IMR-90 (cell line): ENCODE data around the gene LMO1. TPM values are rescaled to one million over a fixed set of nuclear protein-coding genes. Genes with fewer than 3 reads are reported as not detected.

ENCODE experiments used
- ATAC-seq: fragments of 200-7000 bp; cut with Tn5 transposase; 2 replicates; pipeline ENCODE4 v1.9.1; 2020; ENCODE audit warnings: low read depth, mild to moderate bottlenecking, moderate library complexity
- BruUV-seq: library from RNA; stranded (reverse); fragments of 400-500 nt; replicated peaks from 2 replicates; lab custom pipeline; 2021; lab: Mats Ljungman, UMichigan
- CTCF ChIA-PET: fragments of 300-600 bp; formaldehyde crosslinking; extraction: SDS; loops from one replicate; lab custom pipeline; 2021; ENCODE audit warnings: antibody characterized with exemption; lab: Yijun Ruan, JAX
- POLR2A ChIA-PET: fragments of 300-600 bp; sonication (Branson Sonifier 250); formaldehyde crosslinking; loops from one replicate; lab custom pipeline; 2022; ENCODE audit warnings: antibody characterized with exemption; ENCODE audit not compliant: unreplicated experiment; lab: Charles Lee
- DNase-seq: peaks from one replicate; pipeline ENCODE4 v3.0.0; 2013
- H2AFZ ChIP-seq: replicated peaks from 2 replicates; pipeline ENCODE3; 2013; ENCODE audit warnings: low read length, mild to moderate bottlenecking; ENCODE audit not compliant: poor library complexity
- H2AK5ac ChIP-seq: 2 replicates; pipeline ENCODE4 v1.6.1; 2013; ENCODE audit warnings: low read depth, low read length, inconsistent platforms
- H2AK9ac ChIP-seq: replicated peaks from 2 replicates; pipeline ENCODE3; 2013; ENCODE audit warnings: mild to moderate bottlenecking, low read depth, low read length, moderate library complexity; ENCODE audit not compliant: poor library complexity
- H2BK120ac ChIP-seq: 2 replicates; pipeline ENCODE4 v1.6.1; 2013; ENCODE audit warnings: low read depth, low read length, inconsistent platforms
- H2BK15ac ChIP-seq: 3 replicates; pipeline ENCODE4 v1.6.1; 2013; ENCODE audit warnings: low read depth, low read length, inconsistent platforms
- H2BK20ac ChIP-seq: 2 replicates; pipeline ENCODE4 v1.6.1; 2013; ENCODE audit warnings: low read depth, mild to moderate bottlenecking, inconsistent platforms, low read length, moderate library complexity
- H2BK5ac ChIP-seq: 2 replicates; pipeline ENCODE4 v1.6.1; 2013; ENCODE audit warnings: mild to moderate bottlenecking, low read depth, low read length, inconsistent platforms; ENCODE audit not compliant: poor library complexity, severe bottlenecking
- H3K14ac ChIP-seq: replicated peaks from 2 replicates; pipeline ENCODE4 v1.6.1; 2013; ENCODE audit warnings: low read depth, low read length, inconsistent platforms
- H3K18ac ChIP-seq: 2 replicates; pipeline ENCODE4 v1.6.1; 2013; ENCODE audit warnings: low read depth, low read length, control low read depth
- H3K23ac ChIP-seq: 2 replicates; pipeline ENCODE4 v1.6.1; 2013; ENCODE audit warnings: low read depth, low read length, inconsistent platforms
- H3K27ac ChIP-seq: 2 replicates; pipeline ENCODE4 v1.5.1; 2013; ENCODE audit warnings: mild to moderate bottlenecking, control low read depth, low read length; ENCODE audit not compliant: insufficient read depth
- H3K27me3 ChIP-seq: 2 replicates; pipeline ENCODE4 v1.6.1; 2013; ENCODE audit warnings: low read length; ENCODE audit not compliant: control insufficient read depth, insufficient read depth
- H3K36me3 ChIP-seq: 2 replicates; pipeline ENCODE4 v1.6.1; 2013; ENCODE audit warnings: low read length, mixed read lengths; ENCODE audit not compliant: control insufficient read depth, insufficient read depth
- H3K4ac ChIP-seq: 2 replicates; pipeline ENCODE4 v1.6.1; 2013; ENCODE audit warnings: low read depth, low read length, inconsistent platforms
- H3K4me1 ChIP-seq: 2 replicates; pipeline ENCODE4 v1.6.1; 2013; ENCODE audit warnings: low read length, mixed read lengths; ENCODE audit not compliant: control insufficient read depth, insufficient read depth
- H3K4me2 ChIP-seq: 2 replicates; pipeline ENCODE4 v1.6.1; 2013; ENCODE audit warnings: low read depth, mild to moderate bottlenecking, control low read depth, low read length, moderate library complexity
- H3K4me3 ChIP-seq: 2 replicates; pipeline ENCODE4 v1.5.1; 2013; ENCODE audit warnings: low read depth, mild to moderate bottlenecking, control low read depth, low read length, moderate library complexity; ENCODE audit not compliant: insufficient read depth
- H3K56ac ChIP-seq: 2 replicates; pipeline ENCODE4 v1.6.1; 2013; ENCODE audit warnings: low read length, inconsistent platforms; ENCODE audit not compliant: insufficient read depth; ENCODE audit errors: extremely low read depth
- H3K79me1 ChIP-seq, 2 experiments: 2 replicates each; pipeline ENCODE4 v1.6.1; 2013; ENCODE audit warnings: low read length in 2 of 2, inconsistent platforms in 1 of 2, low read depth in 1 of 2
- H3K9ac ChIP-seq: 2 replicates; pipeline ENCODE4 v1.6.1; 2013; ENCODE audit warnings: low read depth, low read length, control low read depth
- H3K9me1 ChIP-seq: 2 replicates; pipeline ENCODE4 v1.6.1; 2013; ENCODE audit warnings: low read length, inconsistent platforms; ENCODE audit not compliant: insufficient read depth
- H3K9me3 ChIP-seq: 2 replicates; pipeline ENCODE4 v1.6.1; 2013; ENCODE audit warnings: low read length; ENCODE audit not compliant: control insufficient read depth, insufficient read depth
- H4K20me1 ChIP-seq: 2 replicates; pipeline ENCODE4 v1.6.1; 2013; ENCODE audit warnings: low read length, inconsistent platforms; ENCODE audit not compliant: insufficient read depth
- H4K5ac ChIP-seq: 2 replicates; pipeline ENCODE4 v1.6.1; 2013; ENCODE audit warnings: mild to moderate bottlenecking, low read depth, low read length, control low read depth
- H4K8ac ChIP-seq, 2 experiments: 2 replicates each; pipeline ENCODE4 v1.6.1; 2013; ENCODE audit warnings: low read depth in 2 of 2, low read length in 2 of 2, control low read depth in 1 of 2, inconsistent platforms in 1 of 2
- H4K91ac ChIP-seq: 2 replicates; pipeline ENCODE4 v1.6.1; 2013; ENCODE audit warnings: low read depth, low read length, inconsistent platforms; ENCODE audit not compliant: insufficient read depth
- BHLHE40 ChIP-seq: fragments of 150-350 bp; IDR thresholded peaks from 2 replicates; pipeline ENCODE4 v1.6.1; 2016; ENCODE audit warnings: mild to moderate bottlenecking, low read depth, low read length
- CEBPB ChIP-seq: IDR thresholded peaks from 2 replicates; pipeline ENCODE4 v1.6.1; 2012; ENCODE audit warnings: low read depth, low read length, improper control_type of control experiment
- CHD1 ChIP-seq: IDR thresholded peaks from 2 replicates; pipeline ENCODE4 v1.6.1; 2012; ENCODE audit warnings: low read depth, low read length, improper control_type of control experiment
- MAFK ChIP-seq: IDR thresholded peaks from 2 replicates; pipeline ENCODE4 v1.6.1; 2012; ENCODE audit warnings: low read depth, low read length, improper control_type of control experiment
- MAZ ChIP-seq: IDR thresholded peaks from 2 replicates; pipeline ENCODE4 v1.6.1; 2012; ENCODE audit warnings: low read depth, mild to moderate bottlenecking, low read length, improper control_type of control experiment, moderate library complexity, borderline replicate concordance
- MXI1 ChIP-seq: IDR thresholded peaks from 2 replicates; pipeline ENCODE4 v1.6.1; 2012; ENCODE audit warnings: low read depth, mild to moderate bottlenecking, low read length, moderate library complexity, borderline replicate concordance
- RAD21 ChIP-seq: IDR thresholded peaks from 2 replicates; pipeline ENCODE4 v1.6.1; 2012; ENCODE audit warnings: low read length, improper control_type of control experiment
- SMC3 ChIP-seq: fragments of 150-350 bp; IDR thresholded peaks from 2 replicates; pipeline ENCODE4 v1.6.1; 2016; ENCODE audit warnings: low read depth, mild to moderate bottlenecking, antibody characterized with exemption, low read length, moderate library complexity
- WGBS, 2 experiments: methylation state at CpG; one replicate each; pipeline versions ENCODE4 v1.1.5 to v1.1.7; 2013; ENCODE audit warnings: missing lambda C conversion rate in 2 of 2; ENCODE audit not compliant: insufficient read length in 1 of 2; ENCODE audit errors: extremely low coverage in 2 of 2; 5-methylcytosine and 5-hydroxymethylcytosine counted together
- dilution Hi-C: fragments of 300-500 bp; cut with HindIII; formaldehyde crosslinking; loops from one replicate; pipeline ENCODE4 v1.14.3; 2018; ENCODE audit warnings: low sequenced_read_pairs; ENCODE audit not compliant: unreplicated experiment
- in situ Hi-C: fragments of 300-500 bp; cut with MboI; formaldehyde crosslinking; loops from 3 replicates; pipeline ENCODE4 v1.14.3; 2019; ENCODE audit warnings: low sequenced_read_pairs, inconsistent platforms, mixed read lengths
- intact Hi-C: fragments of 100-400 bp; cut with micrococcal nuclease; formaldehyde crosslinking; loops from 2 replicates; pipeline ENCODE4 v1.10.0; 2022
- polyA plus RNA-seq, 3 experiments: library from polyadenylated mRNA; depleted of rRNA; stranded (reverse); fragments of >200 nt; gene quantifications; 2 replicates each; pipeline ENCODE4 v1.2.3, GENCODE V29; 2012; ENCODE audit warnings: low replicate concordance in 1 of 3
- total RNA-seq: library from RNA; depleted of rRNA; stranded (reverse); fragments of >200 nt; gene quantifications from 2 replicates; pipeline ENCODE4 v1.2.3, GENCODE V29; 2012
- TF ChIP-seq, protein P1 (sequence below): conservative IDR thresholded peaks from 2 replicates; pipeline ENCODE4 v1.5.1; 2012; ENCODE audit warnings: mild to moderate bottlenecking, low read depth, low read length, improper control_type of control experiment

LMO1 gene
- total and polyA plus RNA-seq, 2 of the 4 experiments (the other 2 are of a cell fraction) = not detected

DNA sequence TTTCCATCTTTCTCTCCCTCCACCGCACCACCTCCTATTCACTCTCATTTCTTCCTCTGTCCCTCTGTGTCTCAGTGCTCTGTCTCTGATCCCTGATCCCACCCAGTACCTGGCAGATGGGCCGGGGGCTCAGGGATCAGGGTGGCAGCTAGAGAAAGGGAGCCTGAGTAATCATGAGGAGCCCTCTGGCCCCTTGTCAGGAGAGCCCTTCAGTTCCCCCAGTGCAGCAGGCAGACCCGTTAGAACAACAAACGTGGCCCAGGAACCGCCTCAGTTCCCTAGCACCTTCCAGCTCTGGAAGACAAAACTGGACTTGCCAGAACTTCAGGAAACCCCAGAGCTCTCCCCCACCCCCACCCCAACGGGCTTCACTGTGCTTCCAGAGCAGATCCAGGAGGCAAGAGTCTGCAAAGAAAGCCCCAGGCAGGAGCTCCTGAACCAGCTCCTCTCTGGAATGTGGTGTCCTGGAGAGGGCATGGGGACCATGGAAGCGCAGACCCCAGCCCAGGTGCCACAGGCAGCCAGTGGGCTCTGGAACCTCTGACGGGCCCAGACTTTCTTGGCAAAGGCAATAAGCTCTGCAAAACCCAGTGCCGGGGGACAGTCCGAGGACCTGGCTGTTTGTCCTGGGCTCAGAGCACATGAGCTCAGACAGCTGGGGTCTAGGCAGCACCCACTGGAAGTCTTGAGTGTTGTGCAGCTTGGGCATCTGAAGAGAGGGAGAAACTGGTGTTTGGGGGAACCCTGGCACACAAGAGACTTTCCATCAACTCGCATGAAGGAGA is 43.2 kb downstream of the LMO1 start (continued):
- no peak for TF ChIP-seq MAZ

DNA sequence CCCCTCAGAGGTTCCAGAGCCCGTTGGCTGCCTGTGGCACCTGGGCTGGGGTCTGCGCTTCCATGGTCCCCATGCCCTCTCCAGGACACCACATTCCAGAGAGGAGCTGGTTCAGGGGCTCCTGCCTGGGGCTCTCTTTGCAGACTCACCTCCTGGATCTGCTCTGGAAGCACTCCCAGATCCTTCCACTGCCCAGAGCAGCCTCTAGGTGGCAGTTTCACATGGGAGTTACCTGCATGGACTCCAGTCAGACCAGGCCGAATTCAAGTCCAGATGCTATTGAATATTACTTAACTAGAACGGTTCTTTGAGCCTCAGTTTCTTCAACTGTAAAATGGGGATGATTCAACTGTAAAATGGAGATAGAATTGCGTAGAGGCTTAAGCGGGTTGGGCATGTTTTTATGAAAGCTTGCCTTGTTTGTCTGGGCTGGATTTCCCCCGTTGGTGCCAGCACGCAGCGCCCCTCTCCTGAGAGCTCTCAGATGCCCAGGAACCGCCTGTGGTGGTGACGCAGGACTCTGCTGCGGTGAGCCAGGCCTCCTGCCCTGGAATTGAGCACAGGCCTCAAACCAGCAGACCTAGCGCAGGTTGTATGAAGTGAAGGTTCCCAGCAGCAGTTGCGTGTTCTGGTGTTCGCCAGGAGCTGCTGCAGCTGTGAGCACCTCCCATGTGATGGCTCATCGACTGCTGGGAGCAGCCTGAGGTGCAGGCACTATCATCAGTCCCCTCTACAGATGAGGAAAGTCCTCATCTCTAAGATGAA is 44.2 kb downstream of the LMO1 start:
- DNase-seq = peak; percentile 55
- Histone ChIP-seq H3K56ac (no peak overlapping the region), H3K4me2 (no peak overlapping the region), H3K23ac (no peak overlapping the region), H2BK120ac (no peak overlapping the region), H2AFZ (no peak overlapping the region), H3K14ac (no peak overlapping the region), H3K9me3 (no peaks in the 10 kb centered on the region), H3K18ac (no peak overlapping the region), H2AK5ac (no peak overlapping the region), H4K20me1 (no peaks in the 10 kb centered on the region), H3K4me1 (no peaks in the 10 kb centered on the region), H2BK5ac (no peak overlapping the region), H3K4ac (no peak overlapping the region), H2AK9ac (no peak overlapping the region), H4K8ac (no peak overlapping the region), H3K27ac (no peak overlapping the region), H3K36me3 (no peaks in the 10 kb centered on the region), H3K27me3 (peaks cover 28% of the 10 kb centered on the region), H3K79me1 (no peaks in the 10 kb centered on the region), H2BK20ac (no peak overlapping the region), H2BK15ac (no peak overlapping the region), H4K91ac (no peak overlapping the region), H4K5ac (no peak overlapping the region), H3K4me3 (no peak overlapping the region), H3K9me1 (no peaks in the 10 kb centered on the region), H3K9ac (no peak overlapping the region)
- CTCF ChIA-PET = interaction anchor here (1.0 kb wide), 1 partner anchor 349 kb away, joined by 3 read pairs; no protein-coding TSS in a partner anchor
- peak; percentile 90 for ATAC-seq
- intact Hi-C loops = loop anchor here (10.0 kb wide), 2 partner anchors 465 to 595 kb away; partner anchors contain the start of genes RPL27A and TRIM66
- POLR2A ChIA-PET = no interaction called here
- dilution Hi-C loops = no loop called here
- 90% methylated on average over 11 of the region's 16 CpGs; no CpG with 5 or more reads in 1 of the 2 experiments for WGBS, 2 experiments
- BruUV-seq = no TSS peak
- in situ Hi-C loops = no loop called here
- TF ChIP-seq, protein P1, sequence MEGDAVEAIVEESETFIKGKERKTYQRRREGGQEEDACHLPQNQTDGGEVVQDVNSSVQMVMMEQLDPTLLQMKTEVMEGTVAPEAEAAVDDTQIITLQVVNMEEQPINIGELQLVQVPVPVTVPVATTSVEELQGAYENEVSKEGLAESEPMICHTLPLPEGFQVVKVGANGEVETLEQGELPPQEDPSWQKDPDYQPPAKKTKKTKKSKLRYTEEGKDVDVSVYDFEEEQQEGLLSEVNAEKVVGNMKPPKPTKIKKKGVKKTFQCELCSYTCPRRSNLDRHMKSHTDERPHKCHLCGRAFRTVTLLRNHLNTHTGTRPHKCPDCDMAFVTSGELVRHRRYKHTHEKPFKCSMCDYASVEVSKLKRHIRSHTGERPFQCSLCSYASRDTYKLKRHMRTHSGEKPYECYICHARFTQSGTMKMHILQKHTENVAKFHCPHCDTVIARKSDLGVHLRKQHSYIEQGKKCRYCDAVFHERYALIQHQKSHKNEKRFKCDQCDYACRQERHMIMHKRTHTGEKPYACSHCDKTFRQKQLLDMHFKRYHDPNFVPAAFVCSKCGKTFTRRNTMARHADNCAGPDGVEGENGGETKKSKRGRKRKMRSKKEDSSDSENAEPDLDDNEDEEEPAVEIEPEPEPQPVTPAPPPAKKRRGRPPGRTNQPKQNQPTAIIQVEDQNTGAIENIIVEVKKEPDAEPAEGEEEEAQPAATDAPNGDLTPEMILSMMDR = peak; percentile 59
- TF ChIP-seq RAD21 (peak; percentile 50; the same call in 1 of the 2 replicates), MAFK (no peak), MXI1 (no peak), BHLHE40 (no peak), SMC3 (peak; percentile 38; the same call in 1 of the 2 replicates), CHD1 (no peak), CEBPB (no peak)
